K562 (cell line): ENCODE data around the gene CDH1. TPM values are rescaled to one million over a fixed set of nuclear protein-coding genes. Genes with fewer than 3 reads are reported as not detected.

Source experiments
- ATAC-seq: fragments of 200-7000 bp; cut with Tn5 transposase; 3 replicates; pipeline ENCODE4 v1.9.1; 2020; ENCODE audit warnings: moderate library complexity
- BruUV-seq: library from RNA; stranded (reverse); fragments of 400-500 nt; replicated peaks from 2 replicates; lab custom pipeline; 2021; lab: Mats Ljungman, UMichigan
- CTCF ChIA-PET: fragments of 300-600 bp; formaldehyde crosslinking; extraction: SDS; loops from one replicate; lab custom pipeline; 2021; ENCODE audit warnings: low intra/inter-chr PET ratio; lab: Yijun Ruan, JAX
- POLR2A ChIA-PET: fragments of 300-600, 350-650 bp; sonication (Branson Sonifier 250); formaldehyde crosslinking; extraction: SDS; loops from one replicate; lab custom pipeline; 2021; ENCODE audit warnings: antibody characterized with exemption, inconsistent platforms; lab: Yijun Ruan, JAX
- DNase-seq, 4 experiments: peaks; one replicate each; pipeline versions ENCODE4 v3.0.0 to v3.0.0-alpha.2; 2011 to 2018; ENCODE audit warnings: low spot score in 3 of 4, mixed read lengths in 3 of 4; ENCODE audit errors: extremely low read depth in 1 of 4
- FAIRE-seq: peaks from 2 replicates; lab custom pipeline; 2011; peaks lifted over from hg19 to GRCh38; lab: Jason Lieb, UNC
- H2AFZ ChIP-seq: 2 replicates; pipeline ENCODE4 v1.6.0; 2011; ENCODE audit warnings: low read depth, low read length, control low read depth, inconsistent platforms
- H3K27ac ChIP-seq: fragments of 200-600 bp; 3 replicates; pipeline ENCODE4 v1.8.0; 2011; ENCODE audit warnings: low read depth, mild to moderate bottlenecking, control low read depth, inconsistent platforms, low read length, moderate library complexity, mixed read lengths; ENCODE audit errors: extremely low read depth
- H3K27me3 ChIP-seq, 2 experiments: fragments of 300-600 bp in 1 of 2; 2 replicates in 1 of 2; 3 replicates in 1 of 2; pipeline versions ENCODE4 v1.6.0 to v1.8.0; 2011; ENCODE audit warnings: inconsistent platforms in 2 of 2, low read length in 2 of 2, mild to moderate bottlenecking in 1 of 2, mixed read lengths in 1 of 2, moderate library complexity in 1 of 2; ENCODE audit not compliant: control insufficient read depth in 2 of 2, insufficient read depth in 2 of 2
- H3K36me3 ChIP-seq: fragments of 300-600 bp; 3 replicates; pipeline ENCODE4 v1.8.0; 2011; ENCODE audit warnings: mild to moderate bottlenecking, low read length, inconsistent platforms; ENCODE audit not compliant: control insufficient read depth, insufficient read depth
- H3K4me1 ChIP-seq, 2 experiments: fragments of 200-600 bp in 1 of 2; replicated peaks in 1 of 2; 2 replicates in 1 of 2; 3 replicates in 1 of 2; pipeline versions ENCODE4 v1.5.1 to v1.8.0; 2011; ENCODE audit warnings: inconsistent platforms in 2 of 2, low read length in 2 of 2, mild to moderate bottlenecking in 1 of 2, mixed read lengths in 1 of 2, moderate library complexity in 1 of 2; ENCODE audit not compliant: control insufficient read depth in 2 of 2, insufficient read depth in 2 of 2
- H3K4me2 ChIP-seq: 2 replicates; pipeline ENCODE4 v1.6.1; 2011; ENCODE audit warnings: low read length, control low read depth, inconsistent platforms, mixed read lengths; ENCODE audit not compliant: insufficient read depth
- H3K4me3 ChIP-seq: fragments of 200-600 bp; sonication (generic), shearing (Covaris generic); 2 replicates; pipeline ENCODE4 v1.5.1; 2016; ENCODE audit warnings: control low read depth, inconsistent platforms
- H3K79me2 ChIP-seq: fragments of 200-600 bp; 3 replicates; pipeline ENCODE4 v1.8.0; 2011; ENCODE audit warnings: low read length, inconsistent platforms; ENCODE audit not compliant: control insufficient read depth, insufficient read depth
- H3K9ac ChIP-seq, 2 experiments: 2 replicates each; pipeline versions ENCODE4 v1.6.0 to v1.6.1; 2011; ENCODE audit warnings: low read depth in 2 of 2, low read length in 2 of 2, control low read depth in 1 of 2, inconsistent platforms in 1 of 2, mild to moderate bottlenecking in 1 of 2, mixed read lengths in 1 of 2; ENCODE audit not compliant: insufficient read depth in 1 of 2
- H3K9me1 ChIP-seq: one replicate; pipeline ENCODE4 v1.6.0; 2011; ENCODE audit warnings: inconsistent platforms, mild to moderate bottlenecking, low read length, moderate library complexity; ENCODE audit not compliant: control insufficient read depth, insufficient read depth
- H3K9me3 ChIP-seq: replicated peaks from 2 replicates; pipeline ENCODE4 v1.5.1; 2011; ENCODE audit warnings: low read depth, low read length, inconsistent platforms; ENCODE audit not compliant: control insufficient read depth, insufficient read depth
- H4K20me1 ChIP-seq: replicated peaks from 2 replicates; pipeline ENCODE4 v1.6.1; 2011; ENCODE audit warnings: low read length, inconsistent platforms, mixed read lengths; ENCODE audit not compliant: control insufficient read depth, insufficient read depth
- ETV6 ChIP-seq, 3 experiments: fragments of 150-350 bp in 1 of 3; sonication (generic) in 1 of 3; formaldehyde crosslinking in 1 of 3; IDR thresholded peaks; 2 replicates each; pipeline versions ENCODE4 v1.6.1 to v1.8.0; 2014 to 2022; ENCODE audit warnings: borderline replicate concordance in 2 of 3, low read depth in 2 of 3, antibody characterized with exemption in 1 of 3, low read length in 1 of 3, mild to moderate bottlenecking in 1 of 3, missing genetic modification reagents in 1 of 3
- FOXK2 ChIP-seq, 2 experiments: fragments of 450-650 bp; IDR thresholded peaks in 1 of 2; conservative IDR thresholded peaks in 1 of 2; 2 replicates each; pipeline ENCODE4 v1.6.1; 2016; ENCODE audit warnings: low read depth in 2 of 2, mild to moderate bottlenecking in 1 of 2
- MCM3 ChIP-seq: fragments of 450-650 bp; IDR thresholded peaks from 2 replicates; pipeline ENCODE4 v1.6.1; 2016
- RBM25 ChIP-seq: fragments of 200-400 bp; formaldehyde crosslinking; IDR thresholded peaks from 2 replicates; pipeline ENCODE4 v1.6.1; 2018; ENCODE audit warnings: low read length, low read depth, moderate library complexity; ENCODE audit not compliant: severe bottlenecking
- TAF9B ChIP-seq: fragments of 450-650 bp; IDR thresholded peaks from 2 replicates; pipeline ENCODE4 v1.6.1; 2018; ENCODE audit warnings: mild to moderate bottlenecking; ENCODE audit not compliant: partially characterized antibody
- ZNF217 ChIP-seq: sonication (generic); formaldehyde crosslinking; IDR thresholded peaks from 2 replicates; pipeline ENCODE4 v1.8.0; 2022; ENCODE audit warnings: mild to moderate bottlenecking, missing genetic modification reagents
- WGBS: fragments of 100-300 bp; shearing (Covaris generic); methylation state at CpG from one replicate; pipeline ENCODE4 v1.1.6; 2016; ENCODE audit warnings: low coverage, mixed read lengths; ENCODE audit not compliant: insufficient coverage; ENCODE audit errors: missing lambda C conversion rate; 5-methylcytosine and 5-hydroxymethylcytosine counted together
- in situ Hi-C: fragments of 300-500 bp; cut with MboI; formaldehyde crosslinking; loops from 4 replicates; pipeline ENCODE4 v1.15.0; 2018; ENCODE audit warnings: inconsistent platforms, mixed read lengths
- intact Hi-C: fragments of 100-400 bp; cut with micrococcal nuclease; formaldehyde crosslinking; loops from 2 replicates; pipeline ENCODE4 v1.14.2; 2022
- polyA plus RNA-seq, 8 experiments: library from polyadenylated mRNA; depleted of rRNA in 4 of 8; stranded (reverse) in 5 of 8; unstranded in 3 of 8; fragments of >200 nt; fragmentation: Nextera tagmentation in 2 of 8; fragmentation: Illumina TruSeq in 1 of 8; extraction: Ambion mirVana in 2 of 8; extraction: Trizol in 1 of 8; gene quantifications; 2 replicates each; pipeline versions ENCODE4 v1.2.1 to v1.2.3, GENCODE V29; 2011 to 2014; ENCODE audit warnings: inconsistent platforms in 1 of 8, missing spikeins in 1 of 8
- small RNA-seq: library from RNA; depleted of rRNA; stranded (forward); fragments of <200 nt; gene quantifications from one replicate; pipeline ENCODE3, GENCODE V24; 2014
- total RNA-seq, 7 experiments: library from RNA; depleted of rRNA in 6 of 7; stranded (reverse); fragments of >200 nt in 6 of 7; fragmentation: Illumina TruSeq in 2 of 7; extraction: Trizol in 2 of 7; gene quantifications; 2 replicates each; pipeline versions ENCODE4 v1.2.1 to v1.2.3, GENCODE V29; 2011 to 2021; ENCODE audit warnings: low replicate concordance in 1 of 7
- TF ChIP-seq, protein P1 (sequence below): sonication (generic); formaldehyde crosslinking; IDR thresholded peaks from 2 replicates; pipeline ENCODE4 v1.8.0; 2022; ENCODE audit warnings: mild to moderate bottlenecking, missing genetic modification reagents
- TF ChIP-seq, protein P2 (sequence below): fragments of 250-450 bp; sonication (Bioruptor Pico); IDR thresholded peaks from 2 replicates; pipeline ENCODE4 v1.8.0; 2021; ENCODE audit warnings: borderline replicate concordance, mild to moderate bottlenecking, moderate library complexity; ENCODE audit not compliant: poor library complexity, severe bottlenecking

Gene CDH1
- total and polyA plus RNA-seq, 9 of the 15 experiments (the other 6 are each of a cell fraction or from before 2014, with no cell fraction given) = 0.01 to 0.69 TPM; not detected in 7

GRCh38 chr16:68884401-68884800, 147.3 kb downstream of the CDH1 start:
- Histone ChIP-seq H3K79me2 (no peaks in the 10 kb centered on the region), H3K9me1 (no peaks in the 10 kb centered on the region), H3K9ac (no peak overlapping the region), H3K4me1 (0 out of 5 replicates have a peak, but pooled peaks cover 0 to 2% of the 10 kb centered on the region in 2 experiments)
- DNase-seq = no peak
- POLR2A ChIA-PET = no interaction called here
- ATAC-seq = no peak
- in situ Hi-C loops = no loop called here
- no TSS peak for BruUV-seq
- TF ChIP-seq, protein P1, sequence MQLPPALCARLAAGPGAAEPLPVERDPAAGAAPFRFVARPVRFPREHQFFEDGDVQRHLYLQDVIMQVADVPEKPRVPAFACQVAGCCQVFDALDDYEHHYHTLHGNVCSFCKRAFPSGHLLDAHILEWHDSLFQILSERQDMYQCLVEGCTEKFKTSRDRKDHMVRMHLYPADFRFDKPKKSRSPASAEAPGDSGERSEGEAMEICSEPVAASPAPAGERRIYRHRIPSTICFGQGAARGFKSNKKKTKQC (CRISPR knock-in tag) = no peak
- TF ChIP-seq TAF9B (no peak), RBM25 (no peak), ETV6 (IDR thresholded peaks at IDR 0.05; ENCODE audit: borderline replicate concordance in 1 of 2, low read depth in 2 of 2, low read length in 1 of 2) (no peak), ETV6 (CRISPR knock-in tag; IDR thresholded peaks at IDR 0.05; ENCODE audit: borderline replicate concordance) (no peak), FOXK2 (conservative IDR thresholded peaks at IDR 0.05 in 1 of 2, IDR thresholded peaks at IDR 0.05 in 1 of 2; ENCODE audit: low read depth in 2 of 2) (no peak), ZNF217 (CRISPR knock-in tag) (no peak), MCM3 (no peak)
- TF ChIP-seq, protein P2, sequence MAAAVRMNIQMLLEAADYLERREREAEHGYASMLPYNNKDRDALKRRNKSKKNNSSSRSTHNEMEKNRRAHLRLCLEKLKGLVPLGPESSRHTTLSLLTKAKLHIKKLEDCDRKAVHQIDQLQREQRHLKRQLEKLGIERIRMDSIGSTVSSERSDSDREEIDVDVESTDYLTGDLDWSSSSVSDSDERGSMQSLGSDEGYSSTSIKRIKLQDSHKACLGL (CRISPR knock-in tag) = no peak
- TF ChIP-seq, all 486 proteins: peak for 0
- CTCF ChIA-PET = no interaction called here
- H4K20me1 ChIP-seq = no peaks in the 10 kb centered on the region
- intact Hi-C loops = no loop called here
- H3K27me3 ChIP-seq = no peaks in the 10 kb centered on the region
- no peaks in the 10 kb centered on the region for H3K9me3 ChIP-seq
- no peak overlapping the region for H3K4me2 ChIP-seq
- no peak overlapping the region for H3K4me3 ChIP-seq
- WGBS = 85% methylated on average over 1 of the region's 1 CpG
- no peak overlapping the region for H3K27ac ChIP-seq
- H2AFZ ChIP-seq = no peak overlapping the region
- no peak for FAIRE-seq
- peaks cover 5% of the 10 kb centered on the region; the same call in 1 of the 3 replicates for H3K36me3 ChIP-seq

Small RNAs within 50 kb of the gene (small RNA-seq; reads per million reads assigned to genes)
- gene RNA5SP429 = not detected

Other genes starting within 250 kb of the CDH1 start
- gene ZFP90, start 198.0 kb upstream of the CDH1 start, total RNA-seq (2014; rRNA removed) = 2.0 and 2.7 TPM in 2 replicates
- 2.4 and 3.0 TPM in 2 replicates for gene ZFP90, start 198.0 kb upstream of the CDH1 start, total RNA-seq (2014; rRNA removed; fragmentation: Illumina TruSeq; extraction: Trizol)
- 1.8 and 2.6 TPM in 2 replicates for gene ZFP90, start 198.0 kb upstream of the CDH1 start, total RNA-seq (2015; rRNA removed; fragmentation: Illumina TruSeq; extraction: Trizol)
- 2.4 and 2.9 TPM in 2 replicates for gene ZFP90, start 198.0 kb upstream of the CDH1 start, total RNA-seq (2021)
- 1.2 and 1.7 TPM in 2 replicates for gene ZFP90, start 198.0 kb upstream of the CDH1 start, polyA plus RNA-seq (2011; rRNA removed)
- gene ZFP90, start 198.0 kb upstream of the CDH1 start, polyA plus RNA-seq (2014; fragmentation: Illumina TruSeq; extraction: Trizol) = 2.4 and 2.7 TPM in 2 replicates
- under 1 TPM; 0.66 to 0.78 TPM for gene ZFP90, start 198.0 kb upstream of the CDH1 start, polyA plus RNA-seq (2014; fragmentation: Nextera tagmentation; extraction: Ambion mirVana)
- gene ZFP90, start 198.0 kb upstream of the CDH1 start, polyA plus RNA-seq (2014; rRNA removed) = 2.3 and 5.7 TPM in 2 replicates
- gene CDH3, start 92.0 kb upstream of the CDH1 start, total RNA-seq (2014; rRNA removed) = not detected in 2 replicates
- gene CDH3, start 92.0 kb upstream of the CDH1 start, total RNA-seq (2014; rRNA removed; fragmentation: Illumina TruSeq; extraction: Trizol) = not detected in 2 replicates
- gene CDH3, start 92.0 kb upstream of the CDH1 start, total RNA-seq (2015; rRNA removed; fragmentation: Illumina TruSeq; extraction: Trizol) = not detected in 2 replicates
- gene CDH3, start 92.0 kb upstream of the CDH1 start, total RNA-seq (2021) = 0.09 and 0.16 TPM in 2 replicates
- 0.06 TPM in 1 of 2 replicates, not detected in the other for gene CDH3, start 92.0 kb upstream of the CDH1 start, polyA plus RNA-seq (2011; rRNA removed)
- gene CDH3, start 92.0 kb upstream of the CDH1 start, polyA plus RNA-seq (2014; fragmentation: Illumina TruSeq; extraction: Trizol) = not detected in 2 replicates
- not detected for gene CDH3, start 92.0 kb upstream of the CDH1 start, polyA plus RNA-seq (2014; fragmentation: Nextera tagmentation; extraction: Ambion mirVana)
- not detected in 2 replicates for gene CDH3, start 92.0 kb upstream of the CDH1 start, polyA plus RNA-seq (2014; rRNA removed)
- 10.9 and 12.2 TPM in 2 replicates for gene TANGO6, start 106.2 kb downstream of the CDH1 start, total RNA-seq (2014; rRNA removed)
- 10.6 and 13.2 TPM in 2 replicates for gene TANGO6, start 106.2 kb downstream of the CDH1 start, total RNA-seq (2014; rRNA removed; fragmentation: Illumina TruSeq; extraction: Trizol)
- gene TANGO6, start 106.2 kb downstream of the CDH1 start, total RNA-seq (2015; rRNA removed; fragmentation: Illumina TruSeq; extraction: Trizol) = 9.7 and 10.4 TPM in 2 replicates
- gene TANGO6, start 106.2 kb downstream of the CDH1 start, total RNA-seq (2021) = 15.2 and 15.7 TPM in 2 replicates
- gene TANGO6, start 106.2 kb downstream of the CDH1 start, polyA plus RNA-seq (2011; rRNA removed) = 9.4 and 9.6 TPM in 2 replicates
- gene TANGO6, start 106.2 kb downstream of the CDH1 start, polyA plus RNA-seq (2014; fragmentation: Illumina TruSeq; extraction: Trizol) = 7.1 TPM in 2 replicates
- 1 to 10 TPM; 1.6 to 1.7 TPM for gene TANGO6, start 106.2 kb downstream of the CDH1 start, polyA plus RNA-seq (2014; fragmentation: Nextera tagmentation; extraction: Ambion mirVana)
- gene TANGO6, start 106.2 kb downstream of the CDH1 start, polyA plus RNA-seq (2014; rRNA removed) = 3.9 and 5.5 TPM in 2 replicates